K562 (cell line): ENCODE results near the gene MACF1. TPM values are rescaled to one million over a fixed set of nuclear protein-coding genes. Genes with fewer than 3 reads are reported as not detected.
A peak's percentile ranks its signal among the peaks of the same experiment; 100 is the strongest.

Source experiments
- ATAC-seq: fragments of 200-7000 bp; cut with Tn5 transposase; 3 replicates; pipeline ENCODE4 v1.9.1; 2020; ENCODE audit warnings: moderate library complexity
- BruUV-seq: library from RNA; stranded (reverse); fragments of 400-500 nt; replicated peaks from 2 replicates; lab custom pipeline; 2021; lab: Mats Ljungman, UMichigan
- CTCF ChIA-PET: fragments of 300-600 bp; formaldehyde crosslinking; extraction: SDS; loops from one replicate; lab custom pipeline; 2021; ENCODE audit warnings: low intra/inter-chr PET ratio; lab: Yijun Ruan, JAX
- POLR2A ChIA-PET: fragments of 300-600, 350-650 bp; sonication (Branson Sonifier 250); formaldehyde crosslinking; extraction: SDS; loops from one replicate; lab custom pipeline; 2021; ENCODE audit warnings: antibody characterized with exemption, inconsistent platforms; lab: Yijun Ruan, JAX
- DNase-seq, 4 experiments: peaks; one replicate each; pipeline versions ENCODE4 v3.0.0 to v3.0.0-alpha.2; 2011 to 2018; ENCODE audit warnings: low spot score in 3 of 4, mixed read lengths in 3 of 4; ENCODE audit errors: extremely low read depth in 1 of 4
- FAIRE-seq: peaks from 2 replicates; lab custom pipeline; 2011; peaks lifted over from hg19 to GRCh38; lab: Jason Lieb, UNC
- H2AFZ ChIP-seq: 2 replicates; pipeline ENCODE4 v1.6.0; 2011; ENCODE audit warnings: low read depth, low read length, control low read depth, inconsistent platforms
- H3K27ac ChIP-seq: fragments of 200-600 bp; 3 replicates; pipeline ENCODE4 v1.8.0; 2011; ENCODE audit warnings: low read depth, mild to moderate bottlenecking, control low read depth, inconsistent platforms, low read length, moderate library complexity, mixed read lengths; ENCODE audit errors: extremely low read depth
- H3K27me3 ChIP-seq, 2 experiments: fragments of 300-600 bp in 1 of 2; 2 replicates in 1 of 2; 3 replicates in 1 of 2; pipeline versions ENCODE4 v1.6.0 to v1.8.0; 2011; ENCODE audit warnings: inconsistent platforms in 2 of 2, low read length in 2 of 2, mild to moderate bottlenecking in 1 of 2, mixed read lengths in 1 of 2, moderate library complexity in 1 of 2; ENCODE audit not compliant: control insufficient read depth in 2 of 2, insufficient read depth in 2 of 2
- H3K36me3 ChIP-seq: fragments of 300-600 bp; 3 replicates; pipeline ENCODE4 v1.8.0; 2011; ENCODE audit warnings: mild to moderate bottlenecking, low read length, inconsistent platforms; ENCODE audit not compliant: control insufficient read depth, insufficient read depth
- H3K4me1 ChIP-seq, 2 experiments: fragments of 200-600 bp in 1 of 2; replicated peaks in 1 of 2; 2 replicates in 1 of 2; 3 replicates in 1 of 2; pipeline versions ENCODE4 v1.5.1 to v1.8.0; 2011; ENCODE audit warnings: inconsistent platforms in 2 of 2, low read length in 2 of 2, mild to moderate bottlenecking in 1 of 2, mixed read lengths in 1 of 2, moderate library complexity in 1 of 2; ENCODE audit not compliant: control insufficient read depth in 2 of 2, insufficient read depth in 2 of 2
- H3K4me2 ChIP-seq: 2 replicates; pipeline ENCODE4 v1.6.1; 2011; ENCODE audit warnings: low read length, control low read depth, inconsistent platforms, mixed read lengths; ENCODE audit not compliant: insufficient read depth
- H3K4me3 ChIP-seq: fragments of 200-600 bp; sonication (generic), shearing (Covaris generic); 2 replicates; pipeline ENCODE4 v1.5.1; 2016; ENCODE audit warnings: control low read depth, inconsistent platforms
- H3K79me2 ChIP-seq: fragments of 200-600 bp; 3 replicates; pipeline ENCODE4 v1.8.0; 2011; ENCODE audit warnings: low read length, inconsistent platforms; ENCODE audit not compliant: control insufficient read depth, insufficient read depth
- H3K9ac ChIP-seq, 2 experiments: 2 replicates each; pipeline versions ENCODE4 v1.6.0 to v1.6.1; 2011; ENCODE audit warnings: low read depth in 2 of 2, low read length in 2 of 2, control low read depth in 1 of 2, inconsistent platforms in 1 of 2, mild to moderate bottlenecking in 1 of 2, mixed read lengths in 1 of 2; ENCODE audit not compliant: insufficient read depth in 1 of 2
- H3K9me1 ChIP-seq: one replicate; pipeline ENCODE4 v1.6.0; 2011; ENCODE audit warnings: inconsistent platforms, mild to moderate bottlenecking, low read length, moderate library complexity; ENCODE audit not compliant: control insufficient read depth, insufficient read depth
- H3K9me3 ChIP-seq: replicated peaks from 2 replicates; pipeline ENCODE4 v1.5.1; 2011; ENCODE audit warnings: low read depth, low read length, inconsistent platforms; ENCODE audit not compliant: control insufficient read depth, insufficient read depth
- H4K20me1 ChIP-seq: replicated peaks from 2 replicates; pipeline ENCODE4 v1.6.1; 2011; ENCODE audit warnings: low read length, inconsistent platforms, mixed read lengths; ENCODE audit not compliant: control insufficient read depth, insufficient read depth
- CCAR2 ChIP-seq: fragments of 200-400 bp; formaldehyde crosslinking; IDR thresholded peaks from 2 replicates; pipeline ENCODE4 v1.6.1; 2017; ENCODE audit warnings: mild to moderate bottlenecking, low read depth, low read length
- CEBPG ChIP-seq, 3 experiments: fragments of 200-800 bp in 1 of 3; sonication (Bioruptor generic) in 1 of 3; sonication (generic) in 1 of 3; formaldehyde crosslinking in 1 of 3; IDR thresholded peaks in 2 of 3; conservative IDR thresholded peaks in 1 of 3; 2 replicates each; pipeline versions ENCODE4 v1.6.1 to v1.8.0; 2016 to 2022; ENCODE audit warnings: missing compliant biosample characterization in 2 of 3, missing genetic modification characterization in 2 of 3, mild to moderate bottlenecking in 1 of 3, missing genetic modification reagents in 1 of 3
- CREB1 ChIP-seq, 2 experiments: sonication (generic) in 1 of 2; formaldehyde crosslinking in 1 of 2; IDR thresholded peaks; 2 replicates each; pipeline versions ENCODE4 v1.6.1 to v1.8.0; 2012 to 2022; ENCODE audit warnings: inconsistent platforms in 1 of 2, mild to moderate bottlenecking in 1 of 2, missing genetic modification reagents in 1 of 2, moderate library complexity in 1 of 2
- DMBX1 ChIP-seq: fragments of 250-450 bp; sonication (Bioruptor Pico); IDR thresholded peaks from 2 replicates; pipeline ENCODE4 v1.8.0; 2022; ENCODE audit warnings: inconsistent platforms, mild to moderate bottlenecking, moderate library complexity, borderline replicate concordance
- GABPB1 ChIP-seq: sonication (generic); formaldehyde crosslinking; IDR thresholded peaks from 2 replicates; pipeline ENCODE4 v1.8.0; 2022; ENCODE audit warnings: mild to moderate bottlenecking, missing genetic modification reagents
- GTF2A2 ChIP-seq: IDR thresholded peaks from 2 replicates; pipeline ENCODE4 v1.6.1; 2016; ENCODE audit warnings: mild to moderate bottlenecking, missing genetic modification characterization, missing compliant biosample characterization
- GTF2E2 ChIP-seq: fragments of 200-800 bp; sonication (Bioruptor generic); IDR thresholded peaks from 2 replicates; pipeline ENCODE4 v1.6.1; 2016; ENCODE audit warnings: missing genetic modification characterization, missing compliant biosample characterization
- RAD21 ChIP-seq, 2 experiments: fragments of 250-450 bp in 1 of 2; fragments of 450-650 bp in 1 of 2; sonication (Bioruptor Pico) in 1 of 2; formaldehyde crosslinking in 1 of 2; IDR thresholded peaks in 1 of 2; conservative IDR thresholded peaks in 1 of 2; 2 replicates each; pipeline versions ENCODE4 v1.4.0 to v1.8.0; 2020 to 2022; ENCODE audit warnings: mild to moderate bottlenecking in 2 of 2, moderate library complexity in 1 of 2
- SMAD3 ChIP-seq: fragments of 450-650 bp; formaldehyde crosslinking; conservative IDR thresholded peaks from 2 replicates; pipeline ENCODE4 v1.4.0; 2020; ENCODE audit warnings: mild to moderate bottlenecking
- SNIP1 ChIP-seq: fragments of 450-650 bp; IDR thresholded peaks from 2 replicates; pipeline ENCODE4 v1.7.1; 2017; ENCODE audit warnings: low read depth, mild to moderate bottlenecking
- TAL1 ChIP-seq: fragments of 450-650 bp; IDR thresholded peaks from 2 replicates; pipeline ENCODE4 v1.6.1; 2016; ENCODE audit warnings: mild to moderate bottlenecking
- TGIF2 ChIP-seq: sonication (generic); formaldehyde crosslinking; IDR thresholded peaks from 2 replicates; pipeline ENCODE4 v1.8.1; 2022; ENCODE audit warnings: mild to moderate bottlenecking, missing genetic modification reagents, moderate library complexity
- ZNF507 ChIP-seq: conservative IDR thresholded peaks from 2 replicates; pipeline ENCODE4 v1.6.1; 2017; ENCODE audit warnings: missing genetic modification characterization, missing compliant biosample characterization
- WGBS: fragments of 100-300 bp; shearing (Covaris generic); methylation state at CpG from one replicate; pipeline ENCODE4 v1.1.6; 2016; ENCODE audit warnings: low coverage, mixed read lengths; ENCODE audit not compliant: insufficient coverage; ENCODE audit errors: missing lambda C conversion rate; 5-methylcytosine and 5-hydroxymethylcytosine counted together
- in situ Hi-C: fragments of 300-500 bp; cut with MboI; formaldehyde crosslinking; loops from 4 replicates; pipeline ENCODE4 v1.15.0; 2018; ENCODE audit warnings: inconsistent platforms, mixed read lengths
- intact Hi-C: fragments of 100-400 bp; cut with micrococcal nuclease; formaldehyde crosslinking; loops from 2 replicates; pipeline ENCODE4 v1.14.2; 2022
- polyA plus RNA-seq, 8 experiments: library from polyadenylated mRNA; depleted of rRNA in 4 of 8; stranded (reverse) in 5 of 8; unstranded in 3 of 8; fragments of >200 nt; fragmentation: Nextera tagmentation in 2 of 8; fragmentation: Illumina TruSeq in 1 of 8; extraction: Ambion mirVana in 2 of 8; extraction: Trizol in 1 of 8; gene quantifications; 2 replicates each; pipeline versions ENCODE4 v1.2.1 to v1.2.3, GENCODE V29; 2011 to 2014; ENCODE audit warnings: inconsistent platforms in 1 of 8, missing spikeins in 1 of 8
- total RNA-seq, 7 experiments: library from RNA; depleted of rRNA in 6 of 7; stranded (reverse); fragments of >200 nt in 6 of 7; fragmentation: Illumina TruSeq in 2 of 7; extraction: Trizol in 2 of 7; gene quantifications; 2 replicates each; pipeline versions ENCODE4 v1.2.1 to v1.2.3, GENCODE V29; 2011 to 2021; ENCODE audit warnings: low replicate concordance in 1 of 7
- TF ChIP-seq, protein P1 (sequence below): fragments of 450-650 bp; formaldehyde crosslinking; IDR thresholded peaks from 2 replicates; pipeline ENCODE4 v1.4.0; 2020; ENCODE audit warnings: mild to moderate bottlenecking
- TF ChIP-seq, protein P2 (sequence below): fragments of 450-650 bp; IDR thresholded peaks from 2 replicates; pipeline ENCODE4 v1.6.1; 2016; ENCODE audit warnings: borderline replicate concordance
- TF ChIP-seq, protein P3 (sequence below): fragments of 250-450 bp; sonication (Bioruptor Pico); IDR thresholded peaks from 2 replicates; pipeline ENCODE4 v1.9.0; 2021; ENCODE audit warnings: mild to moderate bottlenecking

Gene MACF1
- total and polyA plus RNA-seq, 9 of the 15 experiments (the other 6 are each of a cell fraction or from before 2014, with no cell fraction given), result 13.2 to 232 (median 112) TPM

DNA sequence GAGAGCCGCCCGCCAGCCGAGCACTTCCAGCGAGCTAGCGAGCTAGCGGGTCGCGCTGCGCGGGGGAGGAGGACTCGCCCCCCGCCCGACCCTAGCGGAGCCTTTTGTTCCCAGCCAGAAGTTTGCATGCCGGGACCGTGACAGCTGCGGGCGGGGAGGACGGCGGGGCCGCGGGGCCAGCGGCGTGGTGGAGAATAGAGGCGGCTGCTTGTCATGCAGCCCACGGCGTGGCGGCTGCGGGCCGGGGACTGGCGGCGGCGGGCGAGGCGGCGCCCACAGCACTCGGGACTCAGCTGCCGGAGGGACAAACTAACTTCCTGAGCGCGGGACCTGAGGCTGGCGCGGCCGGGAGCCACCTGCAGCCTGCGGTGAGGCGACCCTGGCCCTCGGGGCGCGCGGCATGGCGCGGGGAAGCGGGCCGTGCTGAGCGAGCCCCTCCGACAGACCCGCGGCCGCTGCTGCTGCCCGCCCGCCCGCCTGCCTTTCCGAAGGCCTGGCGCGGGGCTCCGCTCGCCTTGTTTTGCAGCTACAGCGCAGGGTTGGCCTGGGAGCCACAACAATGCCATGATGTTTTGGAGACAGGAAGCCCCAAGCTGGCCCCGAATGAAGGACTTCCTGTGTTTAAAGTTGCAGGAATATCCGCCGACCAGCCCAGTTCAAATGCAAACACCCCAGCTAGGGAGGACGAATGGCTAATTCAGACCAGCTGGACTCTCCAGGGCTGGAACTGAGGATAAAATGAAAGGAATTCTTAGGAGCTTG, 204.7 kb downstream of the MACF1 start:
- BruUV-seq, result no TSS peak
- peaks cover 14% of the 10 kb centered on the region for H4K20me1 ChIP-seq
- peaks cover 25 to 36% of the 10 kb centered on the region in 2 experiments; a peak in 4 of 5 replicates for H3K4me1 ChIP-seq
- no peaks in the 10 kb centered on the region for H3K9me3 ChIP-seq
- intact Hi-C loops, result loop anchor here (2.0 to 10.0 kb wide), 2 partner anchors 16 to 214 kb away; no protein-coding TSS in a partner anchor
- ATAC-seq, result peak; percentile 59
- peak overlapping the region; percentile 25 for H2AFZ ChIP-seq
- H3K9ac ChIP-seq, result peak overlapping the region; percentile 66 to 95
- peak in 1 of 4 experiments; percentile 61 for DNase-seq
- in situ Hi-C loops, result no loop called here
- H3K36me3 ChIP-seq, result peaks cover 32% of the 10 kb centered on the region
- FAIRE-seq, result no peak
- POLR2A ChIA-PET, result interaction anchor here (0.6 to 5.4 kb wide), 13 partner anchors 10 to 883 kb away, joined by 3 to 42 read pairs (median 5); partner anchors contain the start of gene MYCL
- CTCF ChIA-PET, result interaction anchor here (0.7 to 2.1 kb wide), 2 partner anchors 31 to 142 kb away, joined by 3 to 10 read pairs; no protein-coding TSS in a partner anchor
- peak overlapping the region; percentile 63 for H3K27ac ChIP-seq
- H3K27me3 ChIP-seq, result no peaks in the 10 kb centered on the region
- H3K4me3 ChIP-seq, result peak overlapping the region; percentile 81
- no peaks in the 10 kb centered on the region for H3K9me1 ChIP-seq
- peak overlapping the region; percentile 76 for H3K4me2 ChIP-seq
- H3K79me2 ChIP-seq, result peaks cover 52% of the 10 kb centered on the region
- WGBS, result under 1% methylated on average over 50 of the region's 71 CpGs
- TF ChIP-seq, protein P1, sequence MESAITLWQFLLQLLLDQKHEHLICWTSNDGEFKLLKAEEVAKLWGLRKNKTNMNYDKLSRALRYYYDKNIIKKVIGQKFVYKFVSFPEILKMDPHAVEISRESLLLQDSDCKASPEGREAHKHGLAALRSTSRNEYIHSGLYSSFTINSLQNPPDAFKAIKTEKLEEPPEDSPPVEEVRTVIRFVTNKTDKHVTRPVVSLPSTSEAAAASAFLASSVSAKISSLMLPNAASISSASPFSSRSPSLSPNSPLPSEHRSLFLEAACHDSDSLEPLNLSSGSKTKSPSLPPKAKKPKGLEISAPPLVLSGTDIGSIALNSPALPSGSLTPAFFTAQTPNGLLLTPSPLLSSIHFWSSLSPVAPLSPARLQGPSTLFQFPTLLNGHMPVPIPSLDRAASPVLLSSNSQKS, result no peak
- no peak for TF ChIP-seq SMAD3 (CRISPR knock-in tag)
- no peak for TF ChIP-seq ZNF507 (tag)
- peak; percentile 62 for TF ChIP-seq GABPB1
- TF ChIP-seq, protein P2, sequence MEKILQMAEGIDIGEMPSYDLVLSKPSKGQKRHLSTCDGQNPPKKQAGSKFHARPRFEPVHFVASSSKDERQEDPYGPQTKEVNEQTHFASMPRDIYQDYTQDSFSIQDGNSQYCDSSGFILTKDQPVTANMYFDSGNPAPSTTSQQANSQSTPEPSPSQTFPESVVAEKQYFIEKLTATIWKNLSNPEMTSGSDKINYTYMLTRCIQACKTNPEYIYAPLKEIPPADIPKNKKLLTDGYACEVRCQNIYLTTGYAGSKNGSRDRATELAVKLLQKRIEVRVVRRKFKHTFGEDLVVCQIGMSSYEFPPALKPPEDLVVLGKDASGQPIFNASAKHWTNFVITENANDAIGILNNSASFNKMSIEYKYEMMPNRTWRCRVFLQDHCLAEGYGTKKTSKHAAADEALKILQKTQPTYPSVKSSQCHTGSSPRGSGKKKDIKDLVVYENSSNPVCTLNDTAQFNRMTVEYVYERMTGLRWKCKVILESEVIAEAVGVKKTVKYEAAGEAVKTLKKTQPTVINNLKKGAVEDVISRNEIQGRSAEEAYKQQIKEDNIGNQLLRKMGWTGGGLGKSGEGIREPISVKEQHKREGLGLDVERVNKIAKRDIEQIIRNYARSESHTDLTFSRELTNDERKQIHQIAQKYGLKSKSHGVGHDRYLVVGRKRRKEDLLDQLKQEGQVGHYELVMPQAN, result 0 out of 2 replicates have a peak, but pooled peaks have one; percentile 58
- 0 out of 2 replicates have a peak, but pooled peaks have one; percentile 27 for TF ChIP-seq GTF2A2 (tag)
- no peak for TF ChIP-seq TAL1
- TF ChIP-seq, protein P3, sequence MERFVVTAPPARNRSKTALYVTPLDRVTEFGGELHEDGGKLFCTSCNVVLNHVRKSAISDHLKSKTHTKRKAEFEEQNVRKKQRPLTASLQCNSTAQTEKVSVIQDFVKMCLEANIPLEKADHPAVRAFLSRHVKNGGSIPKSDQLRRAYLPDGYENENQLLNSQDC (CRISPR knock-in tag), result 0 out of 2 replicates have a peak, but pooled peaks have one; percentile 9
- TF ChIP-seq SNIP1, result no peak
- peak; percentile 22; the same call in 1 of the 2 replicates for TF ChIP-seq GTF2E2 (tag)
- no peak for TF ChIP-seq CCAR2
- TF ChIP-seq DMBX1 (CRISPR knock-in tag), result no peak
- TF ChIP-seq TGIF2 (CRISPR knock-in tag), result peak; percentile 80; the same call in 1 of the 2 replicates
- no peak for TF ChIP-seq CREB1 (IDR thresholded peaks at IDR 0.05)
- TF ChIP-seq CREB1 (CRISPR knock-in tag; IDR thresholded peaks at IDR 0.05), result peak; percentile 60; the same call in 1 of the 2 replicates
- no peak for TF ChIP-seq CEBPG (CRISPR knock-in tag; IDR thresholded peaks at IDR 0.05)
- TF ChIP-seq CEBPG (tag; conservative IDR thresholded peaks at IDR 0.05 in 1 of 2, IDR thresholded peaks at IDR 0.05 in 1 of 2), result no peak
- no peak for TF ChIP-seq RAD21 (CRISPR knock-in tag; conservative IDR thresholded peaks at IDR 0.05 in 1 of 2, IDR thresholded peaks at IDR 0.05 in 1 of 2)
